Uterus (tissue), 2 donors: Measurements from ENCODE around the gene NUP133.

Experiments
- POLR2A ChIP-seq, 2 donors: fragments of 450-650 bp; IDR thresholded peaks; one replicate each; pipeline ENCODE4 v1.6.1; 2016; ENCODE audit warnings: antibody characterized with exemption in 2 of 2, mild to moderate bottlenecking in 1 of 2, moderate library complexity in 1 of 2
- TF ChIP-seq, protein P1 (sequence below), 4 experiments: fragments of 200-600 bp in 2 of 4; fragments of 450-650 bp in 2 of 4; sonication (generic) in 2 of 4; IDR thresholded peaks; one replicate each; pipeline ENCODE4 v1.5.1; 2016 to 2019; ENCODE audit warnings: antibody characterized with exemption in 4 of 4, mild to moderate bottlenecking in 2 of 4, moderate library complexity in 1 of 4

DNA sequence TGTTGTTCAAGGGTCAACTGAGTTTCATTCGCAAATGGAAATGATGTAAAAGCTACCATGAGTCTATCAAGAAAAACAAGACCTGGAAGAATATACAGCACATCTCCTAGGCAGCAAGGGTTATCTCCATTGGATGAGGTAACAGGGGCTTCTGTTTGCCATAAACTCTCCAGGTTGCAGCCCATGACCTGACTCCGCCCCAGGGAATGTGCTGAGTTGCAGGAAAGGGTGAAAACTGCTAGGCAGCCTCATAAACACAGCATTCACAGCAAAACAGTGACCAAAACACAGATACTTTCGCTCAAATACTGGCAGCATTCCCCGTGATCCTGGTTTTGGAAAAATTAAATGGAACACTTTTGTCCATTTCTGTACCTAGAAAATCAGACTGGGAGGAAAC, 54.1 kb downstream of the NUP133 start:
- TF ChIP-seq, protein P1, sequence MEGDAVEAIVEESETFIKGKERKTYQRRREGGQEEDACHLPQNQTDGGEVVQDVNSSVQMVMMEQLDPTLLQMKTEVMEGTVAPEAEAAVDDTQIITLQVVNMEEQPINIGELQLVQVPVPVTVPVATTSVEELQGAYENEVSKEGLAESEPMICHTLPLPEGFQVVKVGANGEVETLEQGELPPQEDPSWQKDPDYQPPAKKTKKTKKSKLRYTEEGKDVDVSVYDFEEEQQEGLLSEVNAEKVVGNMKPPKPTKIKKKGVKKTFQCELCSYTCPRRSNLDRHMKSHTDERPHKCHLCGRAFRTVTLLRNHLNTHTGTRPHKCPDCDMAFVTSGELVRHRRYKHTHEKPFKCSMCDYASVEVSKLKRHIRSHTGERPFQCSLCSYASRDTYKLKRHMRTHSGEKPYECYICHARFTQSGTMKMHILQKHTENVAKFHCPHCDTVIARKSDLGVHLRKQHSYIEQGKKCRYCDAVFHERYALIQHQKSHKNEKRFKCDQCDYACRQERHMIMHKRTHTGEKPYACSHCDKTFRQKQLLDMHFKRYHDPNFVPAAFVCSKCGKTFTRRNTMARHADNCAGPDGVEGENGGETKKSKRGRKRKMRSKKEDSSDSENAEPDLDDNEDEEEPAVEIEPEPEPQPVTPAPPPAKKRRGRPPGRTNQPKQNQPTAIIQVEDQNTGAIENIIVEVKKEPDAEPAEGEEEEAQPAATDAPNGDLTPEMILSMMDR (IDR thresholded peaks at IDR 0.05), result no peak
- no peak for TF ChIP-seq POLR2A (IDR thresholded peaks at IDR 0.05)
